NT2/D1 (cell line): ENCODE measurements around the gene KLK13.

Experiments used
- SUZ12 ChIP-seq: IDR thresholded peaks from 2 replicates; pipeline ENCODE4 v1.6.1; 2011; ENCODE audit not compliant: insufficient read length, insufficient read depth; ENCODE audit errors: extremely low read depth
- YY1 ChIP-seq: IDR thresholded peaks from 2 replicates; pipeline ENCODE4 v1.6.1; 2011; ENCODE audit not compliant: insufficient read length, insufficient read depth
- ZNF274 ChIP-seq: IDR thresholded peaks from 2 replicates; pipeline ENCODE4 v1.6.1; 2011; ENCODE audit warnings: mild to moderate bottlenecking, low read depth, low read length

- TF ChIP-seq ZNF274, result no peak
- TF ChIP-seq YY1, result no peak
- no peak for TF ChIP-seq SUZ12
Observed at GRCh38 chr19:51029718-51030117, 35.2 kb downstream of the KLK13 start.
